Activated B cell treated with CpG ODN at 0.5 μM for 24 hours (primary cell): Measurements from ENCODE around the gene SUCNR1. TPM values are rescaled to one million over a fixed set of nuclear protein-coding genes. Genes with fewer than 3 reads are reported as not detected.
"Not testable (repeated sequence)": the region's sequence is repeated elsewhere in the genome, so short reads cannot be mapped to it uniquely, and the experiment has no call there.

Experiments
- ATAC-seq: fragments of 200-7000 bp; cut with Tn5 transposase; one replicate; pipeline ENCODE4 v1.10.0; 2021; ENCODE audit warnings: low read depth, mild to moderate bottlenecking, moderate library complexity
- CTCF ChIA-PET: fragments of 350-600 bp; sonication (Branson Sonifier 250); formaldehyde crosslinking; loops from one replicate; lab custom pipeline; 2021; ENCODE audit warnings: antibody characterized with exemption; lab: Charles Lee
- POLR2A ChIA-PET: fragments of 350-600 bp; sonication (Branson Sonifier 250); formaldehyde crosslinking; loops from one replicate; lab custom pipeline; 2021; ENCODE audit warnings: antibody characterized with exemption; lab: Charles Lee
- DNase-seq: peaks from one replicate; pipeline ENCODE4 v3.0.0; 2022
- H3K27ac Mint-ChIP-seq: one replicate; pipeline ENCODE4 v1.8.0; 2020; ENCODE audit warnings: mixed read lengths
- H3K27me3 Mint-ChIP-seq: one replicate; pipeline ENCODE4 v1.8.0; 2021; ENCODE audit warnings: mixed read lengths
- H3K36me3 Mint-ChIP-seq: one replicate; pipeline ENCODE4 v1.8.0; 2021; ENCODE audit warnings: low read depth, mixed read lengths
- H3K4me1 Mint-ChIP-seq: one replicate; pipeline ENCODE4 v1.8.0; 2021; ENCODE audit warnings: mixed read lengths
- H3K4me3 Mint-ChIP-seq: one replicate; pipeline ENCODE4 v1.8.0; 2020; ENCODE audit warnings: mild to moderate bottlenecking, mixed read lengths
- H3K9me3 Mint-ChIP-seq: one replicate; pipeline ENCODE4 v1.8.0; 2020; ENCODE audit warnings: mixed read lengths
- intact Hi-C: fragments of 100-400 bp; cut with micrococcal nuclease; formaldehyde crosslinking; loops from one replicate; pipeline ENCODE4 v1.15.1; 2024
- total RNA-seq: library from RNA; stranded (reverse); gene quantifications from 2 replicates; pipeline ENCODE4 v1.2.3, GENCODE V29; 2022
- TF ChIP-seq, protein P1 (sequence below): fragments of 200-600 bp; IDR thresholded peaks from one replicate; pipeline ENCODE4 v1.8.0; 2022; ENCODE audit warnings: antibody characterized with exemption, mild to moderate bottlenecking

The SUCNR1 gene
- total RNA-seq, 1 donor from 2014 or later, result not detected

DNA sequence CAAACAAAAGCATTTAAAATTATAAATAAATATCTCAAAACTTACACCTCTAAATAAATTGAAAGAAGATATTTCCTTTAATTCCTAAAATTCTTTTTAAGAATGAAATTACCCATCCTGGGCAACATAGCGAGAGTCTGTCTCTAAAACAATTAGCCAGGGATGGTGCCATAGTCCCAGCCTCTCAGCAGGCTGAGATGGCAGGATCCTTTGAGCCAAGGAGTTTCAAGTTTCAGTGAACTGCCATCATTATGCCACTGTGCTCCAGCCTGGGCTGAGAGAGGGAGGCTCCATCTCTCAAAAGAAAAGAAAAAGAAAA is 34.2 kb upstream of the SUCNR1 start:
- DNase-seq (no peak), ATAC-seq (no peak)
- ChIA-PET CTCF (interaction anchor here (0.7 to 4.0 kb wide), 12 partner anchors 371 to 682 kb away, joined by 3 to 41 read pairs (median 6); no protein-coding TSS in a partner anchor), POLR2A (no interaction called here)
- H3K4me1 Mint-ChIP-seq, result no peaks in the 10 kb centered on the region
- intact Hi-C loops, result loop anchor here (1.0 to 5.0 kb wide), 7 partner anchors 400 to 1052 kb away; no protein-coding TSS in a partner anchor
- TF ChIP-seq, protein P1, sequence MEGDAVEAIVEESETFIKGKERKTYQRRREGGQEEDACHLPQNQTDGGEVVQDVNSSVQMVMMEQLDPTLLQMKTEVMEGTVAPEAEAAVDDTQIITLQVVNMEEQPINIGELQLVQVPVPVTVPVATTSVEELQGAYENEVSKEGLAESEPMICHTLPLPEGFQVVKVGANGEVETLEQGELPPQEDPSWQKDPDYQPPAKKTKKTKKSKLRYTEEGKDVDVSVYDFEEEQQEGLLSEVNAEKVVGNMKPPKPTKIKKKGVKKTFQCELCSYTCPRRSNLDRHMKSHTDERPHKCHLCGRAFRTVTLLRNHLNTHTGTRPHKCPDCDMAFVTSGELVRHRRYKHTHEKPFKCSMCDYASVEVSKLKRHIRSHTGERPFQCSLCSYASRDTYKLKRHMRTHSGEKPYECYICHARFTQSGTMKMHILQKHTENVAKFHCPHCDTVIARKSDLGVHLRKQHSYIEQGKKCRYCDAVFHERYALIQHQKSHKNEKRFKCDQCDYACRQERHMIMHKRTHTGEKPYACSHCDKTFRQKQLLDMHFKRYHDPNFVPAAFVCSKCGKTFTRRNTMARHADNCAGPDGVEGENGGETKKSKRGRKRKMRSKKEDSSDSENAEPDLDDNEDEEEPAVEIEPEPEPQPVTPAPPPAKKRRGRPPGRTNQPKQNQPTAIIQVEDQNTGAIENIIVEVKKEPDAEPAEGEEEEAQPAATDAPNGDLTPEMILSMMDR, result peak; percentile 13
- peaks cover 3% of the 10 kb centered on the region for H3K27me3 Mint-ChIP-seq
- H3K36me3 Mint-ChIP-seq, result no peaks in the 10 kb centered on the region
- H3K4me3 Mint-ChIP-seq, result no peak overlapping the region
- H3K27ac Mint-ChIP-seq, result no peak overlapping the region
- no peaks in the 10 kb centered on the region for H3K9me3 Mint-ChIP-seq

DNA sequence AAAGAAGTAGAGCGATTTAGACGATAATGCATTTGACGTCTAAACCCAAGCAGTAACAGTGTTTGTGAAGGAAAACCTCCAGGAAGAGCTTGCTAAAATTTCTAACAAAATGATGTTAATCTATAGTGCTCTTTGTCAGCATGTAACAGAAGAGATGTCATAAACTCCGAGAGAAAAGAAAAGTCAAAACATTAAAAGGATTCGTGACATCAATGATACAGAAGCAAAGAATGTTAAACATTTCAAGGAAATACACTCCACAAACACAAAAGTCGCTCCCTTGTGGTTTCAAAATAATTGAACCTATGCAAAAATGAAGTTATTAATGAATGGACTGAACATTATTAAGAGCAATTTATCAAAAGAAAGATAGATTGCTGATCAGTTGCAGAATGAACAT is 31.6 kb upstream of the SUCNR1 start:
- ChIA-PET CTCF (no interaction called here), POLR2A (no interaction called here)
- no peak overlapping the region for H3K27ac Mint-ChIP-seq
- H3K27me3 Mint-ChIP-seq, result no peaks in the 10 kb centered on the region
- H3K4me3 Mint-ChIP-seq, result no peak overlapping the region
- H3K9me3 Mint-ChIP-seq, result no peaks in the 10 kb centered on the region
- DNase-seq, result no peak
- intact Hi-C loops, result no loop called here
- no peak for ATAC-seq
- TF ChIP-seq, protein P1, result no peak
- no peaks in the 10 kb centered on the region for H3K36me3 Mint-ChIP-seq
- H3K4me1 Mint-ChIP-seq, result no peaks in the 10 kb centered on the region

DNA sequence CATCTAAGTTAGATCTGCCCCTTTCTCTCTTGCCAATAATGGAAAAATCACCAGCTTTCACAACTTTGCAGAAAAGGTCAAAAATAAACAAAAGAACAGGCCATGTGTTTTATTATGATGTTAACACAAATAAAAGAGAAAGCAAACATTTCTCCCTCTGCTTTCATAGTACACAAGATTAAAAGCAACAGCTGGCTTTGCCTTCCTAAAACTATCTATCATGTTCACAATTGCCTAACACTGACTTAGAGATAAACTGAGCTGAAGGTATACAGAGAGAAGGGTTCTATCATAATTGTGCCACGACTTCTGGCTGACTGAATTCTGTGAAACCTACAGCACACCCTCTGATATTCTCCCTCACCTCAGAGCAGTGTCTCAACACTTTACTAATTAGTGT is 30.2 kb upstream of the SUCNR1 start:
- ATAC-seq, result no peak

DNA sequence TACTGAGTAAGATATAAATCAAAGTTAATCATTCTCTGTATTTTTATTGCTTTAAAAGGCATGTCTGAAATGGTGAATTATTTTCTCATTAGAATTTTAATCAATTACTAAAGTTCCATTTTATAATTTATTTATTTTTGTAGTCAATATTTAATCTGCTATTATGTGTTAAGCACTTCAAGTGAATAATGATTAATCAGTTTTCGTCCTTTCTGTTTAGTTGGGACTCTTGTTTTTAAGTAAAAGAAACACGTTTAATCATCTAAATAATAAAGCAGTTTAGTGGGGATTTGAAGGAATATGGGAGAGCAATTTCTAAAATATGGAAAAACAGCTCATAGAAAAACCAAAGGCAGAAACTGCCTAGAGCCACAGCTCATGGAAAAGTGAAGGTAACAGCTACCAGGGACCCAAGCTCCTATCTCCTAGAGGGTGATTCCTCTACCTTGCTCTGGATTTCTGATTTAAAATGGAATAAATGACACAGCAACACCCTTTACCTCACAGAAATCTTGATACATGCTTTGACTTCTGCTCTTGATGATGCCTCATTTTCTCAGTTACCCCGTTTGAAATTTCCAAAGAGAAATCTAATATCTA is 28.0 kb upstream of the SUCNR1 start:
- intact Hi-C loops, result no loop called here
- TF ChIP-seq, protein P1, result no peak
- Mint-ChIP-seq H3K27ac (no peak overlapping the region), H3K27me3 (peaks cover 3% of the 10 kb centered on the region), H3K36me3 (no peaks in the 10 kb centered on the region), H3K4me1 (no peaks in the 10 kb centered on the region), H3K9me3 (peaks cover 5% of the 10 kb centered on the region), H3K4me3 (no peak overlapping the region)
- POLR2A ChIA-PET, result no interaction called here
- DNase-seq (no peak), ATAC-seq (no peak)
- CTCF ChIA-PET, result no interaction called here

More for the DNA sequence above, 30.2 kb upstream of the SUCNR1 start:
- no peak overlapping the region for H3K4me3 Mint-ChIP-seq
- ChIA-PET CTCF (no interaction called here), POLR2A (no interaction called here)
- DNase-seq, result no peak
- intact Hi-C loops, result no loop called here
- H3K4me1 Mint-ChIP-seq, result no peaks in the 10 kb centered on the region
- no peaks in the 10 kb centered on the region for H3K36me3 Mint-ChIP-seq
- TF ChIP-seq, protein P1, result no peak
- H3K27me3 Mint-ChIP-seq, result no peaks in the 10 kb centered on the region
- no peaks in the 10 kb centered on the region for H3K9me3 Mint-ChIP-seq
- H3K27ac Mint-ChIP-seq, result no peak overlapping the region

DNA sequence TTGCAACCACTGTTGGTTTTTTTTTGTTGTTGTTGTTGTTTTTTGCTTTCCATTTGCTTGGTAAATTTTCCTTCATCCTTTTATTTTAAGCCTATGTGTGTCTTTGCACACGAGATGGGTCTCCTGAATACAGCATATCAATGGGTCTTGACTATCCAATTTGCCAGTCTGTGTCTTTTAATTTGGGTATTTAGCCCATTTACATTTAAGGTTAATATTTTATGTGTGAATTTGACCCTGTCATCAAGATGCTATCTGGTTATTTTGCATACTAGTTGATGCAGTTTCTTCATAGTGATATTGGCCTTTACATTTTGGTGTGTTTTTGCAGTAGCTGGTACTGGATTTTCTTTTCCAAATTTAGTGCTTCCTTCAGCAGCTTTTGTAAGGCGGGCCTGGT is 23.4 kb upstream of the SUCNR1 start:
- H3K27ac Mint-ChIP-seq, ATAC-seq, intact Hi-C loops, CTCF ChIA-PET, DNase-seq, H3K4me3 Mint-ChIP-seq, H3K27me3 Mint-ChIP-seq, H3K36me3 Mint-ChIP-seq, POLR2A ChIA-PET, H3K4me1 Mint-ChIP-seq, H3K9me3 Mint-ChIP-seq: not testable (repeated sequence)
